ENCODE data around the gene HOXC12.
A peak's percentile ranks its signal among the peaks of the same experiment; 100 is the strongest.

The HOXC12 gene, protein sequence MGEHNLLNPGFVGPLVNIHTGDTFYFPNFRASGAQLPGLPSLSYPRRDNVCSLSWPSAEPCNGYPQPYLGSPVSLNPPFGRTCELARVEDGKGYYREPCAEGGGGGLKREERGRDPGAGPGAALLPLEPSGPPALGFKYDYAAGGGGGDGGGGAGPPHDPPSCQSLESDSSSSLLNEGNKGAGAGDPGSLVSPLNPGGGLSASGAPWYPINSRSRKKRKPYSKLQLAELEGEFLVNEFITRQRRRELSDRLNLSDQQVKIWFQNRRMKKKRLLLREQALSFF

DNA sequence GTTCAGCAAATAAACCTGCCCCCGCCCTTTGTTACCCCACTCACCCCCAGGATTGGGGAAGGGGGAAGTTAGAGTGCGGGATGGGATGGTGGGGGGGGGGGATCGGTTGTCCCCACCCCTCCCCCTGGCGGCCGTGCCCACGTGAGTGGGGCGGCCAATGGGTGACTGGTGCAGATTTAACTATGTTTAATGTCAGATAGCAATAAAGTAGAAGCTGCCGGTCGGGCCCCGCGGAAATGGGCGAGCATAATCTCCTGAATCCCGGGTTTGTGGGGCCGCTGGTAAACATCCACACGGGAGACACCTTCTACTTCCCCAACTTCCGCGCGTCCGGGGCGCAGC lies at the start of gene HOXC12:
HOXC12 (plus strand) TSS at position 210 of the 342 bp plus-strand sequence; CDS start at position 237, 27 bp downstream.
- TF ChIP-seq TAF1 (IDR thresholded peaks at IDR 0.05; ENCODE audit: low read depth) (no peak), CEBPB (IDR thresholded peaks at IDR 0.05) (no peak), TCF12 (IDR thresholded peaks at IDR 0.05; ENCODE audit: low read depth) (no peak)

DNA sequence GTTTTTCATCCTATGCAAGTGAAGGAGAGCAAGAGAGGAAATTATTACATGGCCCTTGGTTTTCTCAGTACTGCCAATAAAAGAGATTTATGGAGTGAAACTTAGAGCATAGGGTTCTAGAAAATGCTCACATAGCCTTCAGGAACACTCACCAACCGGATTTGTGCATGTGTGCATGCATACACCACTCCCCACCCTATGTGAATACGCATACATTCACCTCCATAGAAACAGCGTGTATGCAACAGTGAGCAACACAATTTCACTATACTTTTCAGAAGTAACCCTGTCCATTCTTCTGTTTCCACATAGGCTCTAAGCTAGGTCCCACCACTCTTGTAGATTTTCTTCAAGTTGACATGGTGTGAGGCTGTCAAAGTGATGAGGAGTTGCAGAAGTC lies 47.6 kb upstream of the HOXC12 start:
- TF ChIP-seq ZBTB7A (IDR thresholded peaks at IDR 0.05; ENCODE audit: low read depth) (no peak), TEAD4 (IDR thresholded peaks at IDR 0.05) (no peak), CEBPB (IDR thresholded peaks at IDR 0.05) (no peak), RAD21 (IDR thresholded peaks at IDR 0.05; ENCODE audit: low read depth) (no peak), TAF1 (IDR thresholded peaks at IDR 0.05; ENCODE audit: low read depth) (no peak), EGR1 (IDR thresholded peaks at IDR 0.05) (no peak), EP300 (IDR thresholded peaks at IDR 0.05; ENCODE audit: borderline replicate concordance) (no peak), NFIC (IDR thresholded peaks at IDR 0.05) (no peak), TCF12 (IDR thresholded peaks at IDR 0.05; ENCODE audit: low read depth) (no peak), CREB1 (IDR thresholded peaks at IDR 0.05; ENCODE audit: low read depth) (no peak), FOXM1 (IDR thresholded peaks at IDR 0.05; ENCODE audit: borderline replicate concordance, low read depth) (no peak), YY1 (IDR thresholded peaks at IDR 0.05; ENCODE audit: low read depth) (no peak)
- TF ChIP-seq, protein P1, sequence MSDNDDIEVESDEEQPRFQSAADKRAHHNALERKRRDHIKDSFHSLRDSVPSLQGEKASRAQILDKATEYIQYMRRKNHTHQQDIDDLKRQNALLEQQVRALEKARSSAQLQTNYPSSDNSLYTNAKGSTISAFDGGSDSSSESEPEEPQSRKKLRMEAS (IDR thresholded peaks at IDR 0.05), result no peak
- TF ChIP-seq, protein P2, sequence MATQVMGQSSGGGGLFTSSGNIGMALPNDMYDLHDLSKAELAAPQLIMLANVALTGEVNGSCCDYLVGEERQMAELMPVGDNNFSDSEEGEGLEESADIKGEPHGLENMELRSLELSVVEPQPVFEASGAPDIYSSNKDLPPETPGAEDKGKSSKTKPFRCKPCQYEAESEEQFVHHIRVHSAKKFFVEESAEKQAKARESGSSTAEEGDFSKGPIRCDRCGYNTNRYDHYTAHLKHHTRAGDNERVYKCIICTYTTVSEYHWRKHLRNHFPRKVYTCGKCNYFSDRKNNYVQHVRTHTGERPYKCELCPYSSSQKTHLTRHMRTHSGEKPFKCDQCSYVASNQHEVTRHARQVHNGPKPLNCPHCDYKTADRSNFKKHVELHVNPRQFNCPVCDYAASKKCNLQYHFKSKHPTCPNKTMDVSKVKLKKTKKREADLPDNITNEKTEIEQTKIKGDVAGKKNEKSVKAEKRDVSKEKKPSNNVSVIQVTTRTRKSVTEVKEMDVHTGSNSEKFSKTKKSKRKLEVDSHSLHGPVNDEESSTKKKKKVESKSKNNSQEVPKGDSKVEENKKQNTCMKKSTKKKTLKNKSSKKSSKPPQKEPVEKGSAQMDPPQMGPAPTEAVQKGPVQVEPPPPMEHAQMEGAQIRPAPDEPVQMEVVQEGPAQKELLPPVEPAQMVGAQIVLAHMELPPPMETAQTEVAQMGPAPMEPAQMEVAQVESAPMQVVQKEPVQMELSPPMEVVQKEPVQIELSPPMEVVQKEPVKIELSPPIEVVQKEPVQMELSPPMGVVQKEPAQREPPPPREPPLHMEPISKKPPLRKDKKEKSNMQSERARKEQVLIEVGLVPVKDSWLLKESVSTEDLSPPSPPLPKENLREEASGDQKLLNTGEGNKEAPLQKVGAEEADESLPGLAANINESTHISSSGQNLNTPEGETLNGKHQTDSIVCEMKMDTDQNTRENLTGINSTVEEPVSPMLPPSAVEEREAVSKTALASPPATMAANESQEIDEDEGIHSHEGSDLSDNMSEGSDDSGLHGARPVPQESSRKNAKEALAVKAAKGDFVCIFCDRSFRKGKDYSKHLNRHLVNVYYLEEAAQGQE (IDR thresholded peaks at IDR 0.05; ENCODE audit: low read depth), result no peak
- TF ChIP-seq, protein P3, sequence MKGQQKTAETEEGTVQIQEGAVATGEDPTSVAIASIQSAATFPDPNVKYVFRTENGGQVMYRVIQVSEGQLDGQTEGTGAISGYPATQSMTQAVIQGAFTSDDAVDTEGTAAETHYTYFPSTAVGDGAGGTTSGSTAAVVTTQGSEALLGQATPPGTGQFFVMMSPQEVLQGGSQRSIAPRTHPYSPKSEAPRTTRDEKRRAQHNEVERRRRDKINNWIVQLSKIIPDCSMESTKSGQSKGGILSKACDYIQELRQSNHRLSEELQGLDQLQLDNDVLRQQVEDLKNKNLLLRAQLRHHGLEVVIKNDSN (IDR thresholded peaks at IDR 0.05), result no peak

DNA sequence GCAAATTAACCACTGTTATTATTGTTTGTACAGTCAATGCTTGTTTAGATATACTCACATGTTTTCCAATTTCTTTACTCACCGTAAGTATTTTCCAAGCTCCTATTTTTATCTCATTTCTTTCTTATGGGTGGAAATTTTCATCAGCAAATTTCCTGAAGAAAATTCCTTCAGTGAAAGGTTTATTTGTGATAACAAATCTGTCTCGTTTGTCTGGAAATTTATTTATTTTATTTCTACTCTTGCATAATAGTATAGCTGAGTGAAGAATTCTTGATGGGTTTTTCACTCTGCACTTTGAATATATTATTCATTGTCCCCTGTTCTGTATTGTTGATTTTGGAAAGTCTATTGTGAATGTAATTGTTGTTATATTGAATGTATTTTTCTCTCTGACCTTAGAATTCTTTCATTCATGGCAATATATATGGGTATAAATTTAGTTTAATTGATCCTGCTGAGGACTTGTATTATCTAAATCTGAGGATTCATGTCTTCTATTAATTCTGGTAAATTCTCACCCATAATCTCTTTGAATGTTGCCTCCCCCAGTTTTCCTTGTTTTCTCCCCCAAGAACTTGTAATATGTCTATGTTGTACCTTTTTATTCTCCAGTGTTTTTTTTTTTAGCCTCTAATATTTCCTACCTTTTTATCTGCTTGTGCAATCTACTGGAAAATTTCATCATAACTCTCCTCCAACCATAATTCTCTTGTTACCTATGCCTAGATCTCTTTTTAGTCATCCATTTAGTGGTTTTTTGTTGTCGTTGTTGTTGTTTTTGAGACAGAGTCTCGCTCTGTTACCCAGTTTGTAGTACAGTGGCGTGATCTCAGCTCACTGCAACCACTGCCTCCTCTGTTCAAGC lies 37.7 kb upstream of the HOXC12 start:
- no peak for TF ChIP-seq TEAD4 (IDR thresholded peaks at IDR 0.05)
- TF ChIP-seq, protein P1 (IDR thresholded peaks at IDR 0.05), result no peak
- 0 out of 2 replicates have a peak, but pooled peaks have one; percentile 37 for TF ChIP-seq CEBPB (IDR thresholded peaks at IDR 0.05)
- TF ChIP-seq ZBTB7A (IDR thresholded peaks at IDR 0.05; ENCODE audit: low read depth), result no peak
- TF ChIP-seq EP300 (IDR thresholded peaks at IDR 0.05; ENCODE audit: borderline replicate concordance), result no peak
- TF ChIP-seq, protein P3 (IDR thresholded peaks at IDR 0.05), result no peak

DNA sequence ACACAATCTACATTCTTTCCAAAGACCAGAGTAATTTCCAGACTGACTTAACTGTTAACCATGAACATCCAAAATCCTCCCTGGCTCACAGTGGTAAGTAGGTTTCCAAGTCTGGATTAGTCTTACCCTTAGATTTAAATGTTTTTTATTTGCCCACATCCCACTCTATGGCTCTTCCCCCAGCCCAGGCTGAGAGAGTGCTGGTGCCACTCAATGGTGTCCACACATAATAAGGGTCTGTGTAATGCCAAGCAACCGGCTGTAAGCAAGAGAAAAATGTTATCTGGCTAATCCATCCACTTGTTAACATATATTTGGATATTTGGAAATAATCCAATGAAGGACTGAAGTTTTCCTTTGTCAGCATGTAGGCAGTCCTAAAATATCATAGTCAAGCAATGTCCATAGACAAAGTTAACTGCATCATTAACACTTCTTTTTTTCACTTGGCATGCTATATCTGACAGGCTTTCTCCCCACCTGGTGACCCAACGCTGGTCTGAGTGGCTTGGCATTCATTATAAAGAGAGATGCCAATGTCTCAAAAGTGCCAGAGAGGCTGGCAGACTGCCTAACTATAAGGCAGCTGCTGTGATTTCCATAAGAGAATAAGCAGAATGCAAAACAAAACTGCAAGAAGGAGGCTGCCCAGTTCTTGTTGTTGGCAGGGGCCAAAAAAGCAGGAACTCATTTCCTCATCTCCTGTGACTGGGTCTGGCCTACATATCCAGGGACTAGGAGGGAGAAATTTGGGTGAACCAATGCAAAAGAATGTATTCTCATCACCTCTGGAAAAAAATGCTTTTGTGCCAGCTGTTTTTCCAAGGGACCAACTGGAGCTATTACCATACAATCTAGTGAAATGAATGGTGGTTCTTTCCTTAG lies 29.9 kb upstream of the HOXC12 start:
- TF ChIP-seq EGR1 (IDR thresholded peaks at IDR 0.05) (no peak), ZBTB7A (IDR thresholded peaks at IDR 0.05; ENCODE audit: low read depth) (no peak), YY1 (IDR thresholded peaks at IDR 0.05; ENCODE audit: low read depth) (no peak), CREB1 (IDR thresholded peaks at IDR 0.05; ENCODE audit: low read depth) (no peak), TEAD4 (IDR thresholded peaks at IDR 0.05) (no peak), FOXM1 (IDR thresholded peaks at IDR 0.05; ENCODE audit: borderline replicate concordance, low read depth) (no peak), CEBPB (IDR thresholded peaks at IDR 0.05) (no peak), TCF12 (IDR thresholded peaks at IDR 0.05; ENCODE audit: low read depth) (no peak), NFIC (IDR thresholded peaks at IDR 0.05) (no peak), EP300 (IDR thresholded peaks at IDR 0.05; ENCODE audit: borderline replicate concordance) (no peak), TAF1 (IDR thresholded peaks at IDR 0.05; ENCODE audit: low read depth) (no peak), RAD21 (IDR thresholded peaks at IDR 0.05; ENCODE audit: low read depth) (no peak)
- TF ChIP-seq, protein P3 (IDR thresholded peaks at IDR 0.05), result no peak
- TF ChIP-seq, protein P1 (IDR thresholded peaks at IDR 0.05), result no peak
- TF ChIP-seq, protein P2 (IDR thresholded peaks at IDR 0.05; ENCODE audit: low read depth), result no peak
